Ovary (tissue), 3 donors: Measurements from ENCODE around the gene LMAN1.

Experiments used
- CTCF ChIP-seq, 3 donors: fragments of 450-650 bp in 2 of 3; fragments of 200-600 bp in 1 of 3; IDR thresholded peaks; one replicate each; pipeline versions ENCODE4 v1.5.1 to v1.8.0; 2016 to 2022; ENCODE audit warnings: antibody characterized with exemption in 3 of 3, mild to moderate bottlenecking in 1 of 3
- EP300 ChIP-seq: sonication (generic); formaldehyde crosslinking; IDR thresholded peaks from one replicate; pipeline ENCODE4 v1.6.1; 2017; ENCODE audit warnings: antibody characterized with exemption
- donor health status: DM: no; HTN: no; CAD: no.

GRCh38 chr18:59323931-59324622, 35.0 kb downstream of the LMAN1 start:
- no peak for TF ChIP-seq CTCF (IDR thresholded peaks at IDR 0.05)
- TF ChIP-seq EP300: no peak
